Lung (tissue), 12 donors: ENCODE measurements around the gene INO80E. TPM values are rescaled to one million over a fixed set of nuclear protein-coding genes. Genes with fewer than 3 reads are reported as not detected.
A peak's percentile ranks its signal among the peaks of the same experiment; 100 is the strongest.

Source experiments
- ATAC-seq: fragments of 200-7000 bp; cut with Tn5 transposase; one replicate; pipeline ENCODE4 v1.9.1; 2020; ENCODE audit warnings: moderate number of reproducible peaks; ENCODE audit not compliant: insufficient read depth, low FRiP score
- DNase-seq, 3 donors: peaks; one replicate each; pipeline ENCODE4 v3.0.0-alpha.2; 2013 to 2017
- H3K27ac ChIP-seq, 2 donors: one replicate each; pipeline ENCODE4 v1.5.1; 2013; ENCODE audit warnings: mild to moderate bottlenecking in 2 of 2, moderate library complexity in 2 of 2, control low read depth in 1 of 2, inconsistent platforms in 1 of 2, low read depth in 1 of 2, low read length in 1 of 2
- H3K27me3 ChIP-seq, 3 donors: one replicate each; pipeline ENCODE4 v1.5.1; 2013; ENCODE audit warnings: low read length in 2 of 3; ENCODE audit not compliant: control insufficient read depth in 3 of 3, insufficient read depth in 3 of 3
- H3K36me3 ChIP-seq, 4 donors: one replicate each; pipeline ENCODE4 v1.5.1; 2013; ENCODE audit warnings: low read length in 4 of 4, mild to moderate bottlenecking in 1 of 4, moderate library complexity in 1 of 4; ENCODE audit not compliant: control insufficient read depth in 4 of 4, insufficient read depth in 4 of 4
- H3K4me1 ChIP-seq, 5 donors: one replicate each; pipeline ENCODE4 v1.5.1; 2013; ENCODE audit warnings: low read length in 5 of 5, mild to moderate bottlenecking in 2 of 5, moderate library complexity in 1 of 5; ENCODE audit not compliant: control insufficient read depth in 5 of 5, insufficient read depth in 5 of 5
- H3K4me3 ChIP-seq: one replicate; pipeline ENCODE4 v1.5.1; 2013; ENCODE audit warnings: mild to moderate bottlenecking, control low read depth, moderate library complexity
- H3K9ac ChIP-seq, 2 donors: one replicate each; pipeline ENCODE4 v1.5.1; 2013; ENCODE audit warnings: low read length in 2 of 2, control low read depth in 1 of 2; ENCODE audit not compliant: insufficient read depth in 1 of 2
- H3K9me3 ChIP-seq, 4 donors: one replicate each; pipeline ENCODE4 v1.5.1; 2013; ENCODE audit warnings: low read length in 3 of 4, mild to moderate bottlenecking in 1 of 4, moderate library complexity in 1 of 4; ENCODE audit not compliant: control insufficient read depth in 4 of 4, insufficient read depth in 3 of 4
- CTCF ChIP-seq: IDR thresholded peaks from 2 replicates; pipeline ENCODE4 v1.5.1; 2012; ENCODE audit warnings: mild to moderate bottlenecking; ENCODE audit errors: control extremely low read depth, extremely low read depth
- WGBS, 2 donors: extraction: QIAGEN DNeasy Blood & Tissue Kit; methylation state at CpG; one replicate each; pipeline ENCODE4 v1.1.7; 2013; 5-methylcytosine and 5-hydroxymethylcytosine counted together
- polyA plus RNA-seq, 2 donors: library from polyadenylated mRNA; stranded (reverse); fragments of 200-250 nt; gene quantifications; one replicate each; pipeline ENCODE4 v1.2.1, GENCODE V29; 2013
- total RNA-seq, 2 donors: library from RNA; depleted of rRNA in 1 of 2; stranded (reverse); fragments of >200 nt in 1 of 2; gene quantifications; one replicate each; pipeline ENCODE4 v1.2.1, GENCODE V29; 2014 to 2021
- donor health status: control.
- donor health status: control.
- donor health status: Bipolar disorder and iron deficiency.
- donor health status: healthy.
- donor health status: DM: yes; HTN: yes; CAD: no.

The INO80E gene
- total and polyA plus RNA-seq, 4 donors = 37.5 to 105 (median 60.2) TPM

- H3K9me3 ChIP-seq = no peaks in the 10 kb centered on the region
- H3K9ac ChIP-seq = no peak overlapping the region
- no peak overlapping the region for H3K27ac ChIP-seq
- no peaks in the 10 kb centered on the region for H3K27me3 ChIP-seq
- 92 to 93% methylated on average over 4 to 5 of the region's 5 CpGs for WGBS, 2 donors
- ATAC-seq = no peak
- H3K4me1 ChIP-seq = peaks cover 0 to 10% (median 0%) of the 10 kb centered on the region in 5 donors
- H3K36me3 ChIP-seq = peaks cover 27 to 83% (median 60%) of the 10 kb centered on the region in 4 donors
- H3K4me3 ChIP-seq = no peak overlapping the region
- no peak for TF ChIP-seq CTCF
- DNase-seq = no peak
Measured at GRCh38 chr16:29986931-29987330, 9.1 kb upstream of the INO80E start.

GRCh38 chr16:29987371-29988085 lies 8.5 kb upstream of the INO80E start:
- H3K27ac ChIP-seq = peak overlapping the region in 1 of 2 donors; percentile 76
- no peak for ATAC-seq
- H3K9me3 ChIP-seq = no peaks in the 10 kb centered on the region
- DNase-seq = no peak
- H3K27me3 ChIP-seq = no peaks in the 10 kb centered on the region
- WGBS, 2 donors = 90 to 94% methylated on average over 32 to 35 of the region's 35 CpGs
- H3K4me3 ChIP-seq = no peak overlapping the region
- H3K36me3 ChIP-seq = peaks cover 23 to 85% (median 58%) of the 10 kb centered on the region in 4 donors
- TF ChIP-seq CTCF = no peak
- H3K4me1 ChIP-seq = peaks cover 0 to 10% (median 0%) of the 10 kb centered on the region in 5 donors
- H3K9ac ChIP-seq = no peak overlapping the region

GRCh38 chr16:29988346-29989075 lies 7.5 kb upstream of the INO80E start:
- H3K4me1 ChIP-seq = peaks cover 0 to 10% (median 0%) of the 10 kb centered on the region in 5 donors
- H3K27ac ChIP-seq = peak overlapping the region in 1 of 2 donors; percentile 76
- no peaks in the 10 kb centered on the region for H3K27me3 ChIP-seq
- 78 to 87% methylated on average over 17 of the region's 17 CpGs for WGBS, 2 donors
- DNase-seq (no peak), ATAC-seq (no peak)
- H3K9ac ChIP-seq = no peak overlapping the region
- H3K9me3 ChIP-seq = no peaks in the 10 kb centered on the region
- TF ChIP-seq CTCF = no peak
- no peak overlapping the region for H3K4me3 ChIP-seq
- peaks cover 23 to 85% (median 55%) of the 10 kb centered on the region in 4 donors for H3K36me3 ChIP-seq
